GM19468 (cell line): ENCODE measurements around the gene GIMAP7.
"Not testable (repeated sequence)": the region's sequence is repeated elsewhere in the genome, so short reads cannot be mapped to it uniquely, and the experiment has no call there.

Source experiments
- ATAC-seq: cut with Tn5 transposase; IDR thresholded peaks from one replicate; pipeline ENCODE4 v1.9.1; 2021; ENCODE audit warnings: mild to moderate bottlenecking, moderate library complexity, moderate number of reproducible peaks; ENCODE audit not compliant: unreplicated experiment; ENCODE audit errors: extremely low read depth

The GIMAP7 gene

GRCh38 chr7:150507947-150508602 is 6.6 kb upstream of the GIMAP7 start:
- ATAC-seq, result no peak

- ATAC-seq, result no peak
Measured at GRCh38 chr7:150511048-150511447, 3.6 kb upstream of the GIMAP7 start.

GRCh38 chr7:150513758-150514157 is 914 bp upstream of the GIMAP7 start:
- ATAC-seq, result no peak

- ATAC-seq, result no peak
Measured at GRCh38 chr7:150515248-150516147, 826 bp downstream of the GIMAP7 start.

- no peak for ATAC-seq
Measured at GRCh38 chr7:150516956-150517745, 2.5 kb downstream of the GIMAP7 start.

GRCh38 chr7:150519310-150519709 is 4.6 kb downstream of the GIMAP7 start:
- ATAC-seq, result no peak

- no peak for ATAC-seq
Measured at GRCh38 chr7:150520145-150520544, 5.5 kb downstream of the GIMAP7 start.

GRCh38 chr7:150522931-150523330 is 8.3 kb downstream of the GIMAP7 start:
- not testable (repeated sequence) for ATAC-seq

- ATAC-seq, result no peak
Measured at GRCh38 chr7:150524018-150524417, 9.3 kb downstream of the GIMAP7 start.

GRCh38 chr7:150531704-150532103 is 17.0 kb downstream of the GIMAP7 start:
- no peak for ATAC-seq

GRCh38 chr7:150538259-150538658 is 23.6 kb downstream of the GIMAP7 start:
- ATAC-seq, result no peak

- no peak for ATAC-seq
Measured at GRCh38 chr7:150553163-150553562, 38.5 kb downstream of the GIMAP7 start.

GRCh38 chr7:150556521-150557138 is 42.0 kb downstream of the GIMAP7 start:
- ATAC-seq, result no peak

GRCh38 chr7:150560486-150560885 is 45.8 kb downstream of the GIMAP7 start:
- no peak for ATAC-seq

- no peak for ATAC-seq
Measured at GRCh38 chr7:150562919-150563318, 48.2 kb downstream of the GIMAP7 start.

- ATAC-seq, result no peak
Measured at GRCh38 chr7:150564006-150564405, 49.3 kb downstream of the GIMAP7 start.

GRCh38 chr7:150564566-150564965 is 49.9 kb downstream of the GIMAP7 start:
- no peak for ATAC-seq

- no peak for ATAC-seq
Measured at GRCh38 chr7:150565239-150565638, 50.6 kb downstream of the GIMAP7 start.

GRCh38 chr7:150566123-150566522 is 51.5 kb downstream of the GIMAP7 start:
- no peak for ATAC-seq

GRCh38 chr7:150566572-150566971 is 51.9 kb downstream of the GIMAP7 start:
- ATAC-seq, result no peak
